GM12878 (cell line): Measurements from ENCODE around the gene PTPRN2. TPM values are rescaled to one million over a fixed set of nuclear protein-coding genes. Genes with fewer than 3 reads are reported as not detected.
"Not testable (repeated sequence)": the region's sequence is repeated elsewhere in the genome, so short reads cannot be mapped to it uniquely, and the experiment has no call there.

ENCODE experiments used
- ATAC-seq: fragments of 200-7000 bp; cut with Tn5 transposase; 3 replicates; pipeline ENCODE4 v1.9.1; 2020; ENCODE audit warnings: mild to moderate bottlenecking, moderate library complexity
- BruUV-seq: library from RNA; stranded (reverse); fragments of 400-500 nt; replicated peaks from 2 replicates; lab custom pipeline; 2021; lab: Mats Ljungman, UMichigan
- CTCF ChIA-PET: fragments of 300-600 bp; sonication (Branson Sonifier 250); formaldehyde crosslinking; extraction: SDS; loops from one replicate; lab custom pipeline; 2021; ENCODE audit warnings: inconsistent platforms; lab: Yijun Ruan, JAX
- POLR2A ChIA-PET: fragments of 350-600 bp; formaldehyde crosslinking; extraction: SDS; loops from one replicate; lab custom pipeline; 2021; ENCODE audit warnings: inconsistent platforms; lab: Charles Lee
- RAD21 ChIA-PET: fragments of 300-600 bp; sonication (Branson Sonifier 250); formaldehyde crosslinking; loops from one replicate; lab custom pipeline; 2023; ENCODE audit warnings: antibody characterized with exemption; ENCODE audit not compliant: unreplicated experiment; lab: Charles Lee
- SMC1A ChIA-PET: fragments of 300-600 bp; sonication (Branson Sonifier 250); formaldehyde crosslinking; loops from one replicate; lab custom pipeline; 2023; ENCODE audit not compliant: unreplicated experiment, uncharacterized antibody; lab: Charles Lee
- DNase-seq: peaks from one replicate; pipeline ENCODE4 v3.0.0-alpha.2; 2011; ENCODE audit warnings: low read depth, low spot score
- FAIRE-seq: peaks from 3 replicates; lab custom pipeline; 2011; peaks lifted over from hg19 to GRCh38; lab: Jason Lieb, UNC
- H2AFZ ChIP-seq: 2 replicates; pipeline ENCODE4 v1.6.0; 2011; ENCODE audit warnings: low read depth, low read length, control low read depth; ENCODE audit not compliant: control insufficient read depth
- H3K27ac ChIP-seq: 2 replicates; pipeline ENCODE4 v1.5.1; 2011; ENCODE audit warnings: control low read depth; ENCODE audit not compliant: control insufficient read depth, insufficient read depth
- H3K27me3 ChIP-seq, 2 experiments: replicated peaks in 1 of 2; 2 replicates each; pipeline versions ENCODE4 v1.6.0 to v1.6.1; 2011; ENCODE audit warnings: low read length in 1 of 2; ENCODE audit not compliant: control insufficient read depth in 2 of 2, insufficient read depth in 2 of 2
- H3K36me3 ChIP-seq, 2 experiments: 2 replicates each; pipeline ENCODE4 v1.5.1; 2011; ENCODE audit warnings: low read length in 1 of 2; ENCODE audit not compliant: control insufficient read depth in 2 of 2, insufficient read depth in 2 of 2
- H3K4me1 ChIP-seq: 2 replicates; pipeline ENCODE4 v1.6.1; 2011; ENCODE audit warnings: mild to moderate bottlenecking, low read length, moderate library complexity, mixed read lengths; ENCODE audit not compliant: control insufficient read depth, insufficient read depth
- H3K4me2 ChIP-seq: 2 replicates; pipeline ENCODE4 v1.6.0; 2011; ENCODE audit warnings: control low read depth; ENCODE audit not compliant: control insufficient read depth, insufficient read depth
- H3K4me3 ChIP-seq: fragments of 200-600 bp; sonication (generic); 2 replicates; pipeline ENCODE4 v1.5.1; 2016
- H3K79me2 ChIP-seq: 2 replicates; pipeline ENCODE4 v1.6.0; 2011; ENCODE audit warnings: low read length; ENCODE audit not compliant: control insufficient read depth, insufficient read depth
- H3K9ac ChIP-seq: 2 replicates; pipeline ENCODE4 v1.8.0; 2011; ENCODE audit warnings: low read length, control low read depth, mixed read lengths; ENCODE audit not compliant: control insufficient read depth, insufficient read depth
- H3K9me3 ChIP-seq: replicated peaks from 3 replicates; pipeline ENCODE4 v1.5.1; 2011; ENCODE audit warnings: mild to moderate bottlenecking, low read length; ENCODE audit not compliant: control insufficient read depth, insufficient read depth
- H4K20me1 ChIP-seq: 2 replicates; pipeline ENCODE4 v1.6.0; 2011; ENCODE audit not compliant: control insufficient read depth, insufficient read depth
- ASH2L ChIP-seq: fragments of 300-600, 200-600 bp; sonication (generic); IDR thresholded peaks from 2 replicates; pipeline ENCODE4 v1.6.1; 2017; ENCODE audit warnings: low read depth, mild to moderate bottlenecking, borderline replicate concordance
- E2F8 ChIP-seq: fragments of 450-650 bp; IDR thresholded peaks from 2 replicates; pipeline ENCODE4 v1.6.1; 2018; ENCODE audit warnings: mild to moderate bottlenecking, low read depth, moderate library complexity; ENCODE audit not compliant: partially characterized antibody
- KDM1A ChIP-seq: fragments of 200-600 bp; sonication (generic); IDR thresholded peaks from 2 replicates; pipeline ENCODE4 v1.6.1; 2016; ENCODE audit warnings: borderline replicate concordance
- WGBS: methylation state at CpG from one replicate; pipeline ENCODE4 v1.1.6; 2016; ENCODE audit warnings: low lambda C conversion rate; ENCODE audit not compliant: insufficient replicate concordance, insufficient coverage; ENCODE audit errors: missing lambda C conversion rate; 5-methylcytosine and 5-hydroxymethylcytosine counted together
- in situ Hi-C: fragments of 300-500 bp; cut with MboI; formaldehyde crosslinking; loops from 9 replicates; pipeline ENCODE4 v1.14.3; 2018; ENCODE audit warnings: mixed read lengths
- intact Hi-C: fragments of 100-400 bp; cut with micrococcal nuclease; formaldehyde crosslinking; loops from one replicate; pipeline ENCODE4 v1.14.2; 2022; ENCODE audit not compliant: unreplicated experiment
- polyA plus RNA-seq, 11 experiments: library from polyadenylated mRNA; depleted of rRNA in 4 of 11; unstranded in 6 of 11; stranded (reverse) in 5 of 11; fragments of >200 nt; fragmentation: Nextera tagmentation in 4 of 11; fragmentation: Illumina TruSeq in 1 of 11; extraction: Ambion mirVana in 4 of 11; extraction: Trizol in 1 of 11; gene quantifications; 1 replicate in 1 of 11; 2 replicates in 10 of 11; pipeline versions ENCODE4 v1.2.1 to v1.2.3, GENCODE V29; 2011 to 2016; ENCODE audit warnings: inconsistent platforms in 2 of 11, missing spikeins in 2 of 11, low read depth in 1 of 11
- total RNA-seq, 4 experiments: library from RNA; depleted of rRNA in 3 of 4; stranded (reverse); fragments of >200 nt in 3 of 4; fragmentation: Illumina TruSeq in 1 of 4; extraction: Trizol in 1 of 4; gene quantifications; 2 replicates each; pipeline versions ENCODE4 v1.2.1 to v1.2.3, GENCODE V29; 2013 to 2021

Gene PTPRN2
- total and polyA plus RNA-seq, 10 of the 15 experiments (the other 5 are each of a cell fraction or from before 2014, with no cell fraction given), result 5.4 TPM; not detected in 9

GRCh38 chr7:157980341-157980731 lies 607.3 kb downstream of the PTPRN2 start:
- DNase-seq, SMC1A ChIA-PET, H3K36me3 ChIP-seq, H3K79me2 ChIP-seq, intact Hi-C loops, CTCF ChIA-PET, ATAC-seq, FAIRE-seq, H3K27ac ChIP-seq, H3K4me3 ChIP-seq, H4K20me1 ChIP-seq, POLR2A ChIA-PET, BruUV-seq, H3K4me1 ChIP-seq, H3K9ac ChIP-seq, H3K27me3 ChIP-seq, H2AFZ ChIP-seq, RAD21 ChIA-PET, in situ Hi-C loops, H3K9me3 ChIP-seq, H3K4me2 ChIP-seq: not testable (repeated sequence)
- 30% methylated on average over 9 of the region's 9 CpGs for WGBS

- H3K27ac ChIP-seq, result no peak overlapping the region
- BruUV-seq, result no TSS peak
- H3K9me3 ChIP-seq, result peaks cover 1% of the 10 kb centered on the region; the same call in 1 of the 3 replicates
- no peak for FAIRE-seq
- H3K4me2 ChIP-seq, result no peak overlapping the region
- TF ChIP-seq E2F8 (no peak), KDM1A (no peak), ASH2L (no peak)
- TF ChIP-seq, all 136 proteins: peak for 0
- ChIA-PET POLR2A (no interaction called here), SMC1A (no interaction called here), RAD21 (no interaction called here), CTCF (no interaction called here)
- WGBS, result 58% methylated on average over 14 of the region's 14 CpGs
- Histone ChIP-seq H3K9ac (no peak overlapping the region), H3K4me1 (no peaks in the 10 kb centered on the region), H3K4me3 (no peak overlapping the region), H3K27me3 (no peaks in the 10 kb centered on the region), H3K79me2 (no peaks in the 10 kb centered on the region), H3K36me3 (no peaks in the 10 kb centered on the region), H2AFZ (no peak overlapping the region), H4K20me1 (no peaks in the 10 kb centered on the region)
- ATAC-seq (no peak), DNase-seq (no peak)
- intact Hi-C loops, result no loop called here
- in situ Hi-C loops, result no loop called here
Measured at GRCh38 chr7:157979636-157980340, 607.8 kb downstream of the PTPRN2 start.
